GM19099 (cell line): ENCODE results near the gene GNB3.

ENCODE experiments used
- POLR2A ChIP-seq: IDR thresholded peaks from 3 replicates; pipeline ENCODE4 v1.6.1; 2011; ENCODE audit warnings: low read depth; ENCODE audit not compliant: insufficient read length; ENCODE audit errors: extremely low read depth

GNB3 gene

GRCh38 chr12:6869049-6870021, 28.6 kb downstream of the GNB3 start:
- TF ChIP-seq POLR2A = no peak

GRCh38 chr12:6871052-6871957, 30.6 kb downstream of the GNB3 start:
- peak; percentile 39 for TF ChIP-seq POLR2A

- peak; percentile 55 for TF ChIP-seq POLR2A
These were observed 31.6 kb downstream of the GNB3 start for GRCh38 chr12:6872073-6873048.

- TF ChIP-seq POLR2A = no peak
These were observed 32.6 kb downstream of the GNB3 start, which contains the start of gene SPSB2 for GRCh38 chr12:6873094-6874014. Gene SPSB2, minus strand, starts transcription at chr12:6873303. Its CDS starts 402 bp downstream, at chr12:6872901.

- TF ChIP-seq POLR2A = no peak
These were observed 42.5 kb downstream of the GNB3 start for GRCh38 chr12:6883252-6883651.

GRCh38 chr12:6883683-6884082, 43.0 kb downstream of the GNB3 start:
- TF ChIP-seq POLR2A = no peak

- TF ChIP-seq POLR2A = no peak
These were observed 43.8 kb downstream of the GNB3 start for GRCh38 chr12:6884539-6884938.

GRCh38 chr12:6887460-6887859, 46.7 kb downstream of the GNB3 start:
- no peak for TF ChIP-seq POLR2A

- no peak for TF ChIP-seq POLR2A
These were observed 47.6 kb downstream of the GNB3 start for GRCh38 chr12:6888360-6888759.

GRCh38 chr12:6890789-6891645, 50.3 kb downstream of the GNB3 start:
- TF ChIP-seq POLR2A = peak; percentile 87

GRCh38 chr12:6891646-6892001, 50.9 kb downstream of the GNB3 start:
- TF ChIP-seq POLR2A = no peak

- TF ChIP-seq POLR2A = no peak
These were observed 53.6 kb downstream of the GNB3 start for GRCh38 chr12:6894321-6894720.
